Gastrocnemius medialis (tissue), 4 donors: ENCODE measurements around the gene RBMS3. TPM values are rescaled to one million over a fixed set of nuclear protein-coding genes. Genes with fewer than 3 reads are reported as not detected.

Source experiments
- ATAC-seq, 2 donors: fragments of 150-250 bp; one replicate each; pipeline ENCODE4 v1.9.1; 2016
- DNase-seq, 2 donors: peaks; one replicate each; pipeline ENCODE4 v3.0.0-alpha.2; 2019
- H3K27ac ChIP-seq, 4 donors: fragments of 200-600 bp; sonication (generic); 1 replicate in 1 of 4; 2 replicates in 3 of 4; pipeline ENCODE4 v1.5.1; 2016 to 2018; ENCODE audit warnings: mild to moderate bottlenecking in 2 of 4, moderate library complexity in 1 of 4
- H3K27me3 ChIP-seq, 3 donors: fragments of 200-600 bp; sonication (generic) in 2 of 3; 1 replicate in 1 of 3; 2 replicates in 2 of 3; pipeline versions ENCODE4 v1.5.1 to v1.6.0; 2016 to 2019; ENCODE audit warnings: mild to moderate bottlenecking in 1 of 3, moderate library complexity in 1 of 3
- H3K36me3 ChIP-seq, 2 donors: fragments of 200-600 bp; sonication (generic) in 1 of 2; one replicate each; pipeline ENCODE4 v1.5.1; 2017 to 2018
- H3K4me1 ChIP-seq, 2 donors: fragments of 200-600 bp; sonication (generic) in 1 of 2; one replicate each; pipeline ENCODE4 v1.5.1; 2016 to 2017; ENCODE audit warnings: mild to moderate bottlenecking in 2 of 2
- H3K4me3 ChIP-seq, 4 donors: fragments of 200-600 bp; sonication (generic) in 3 of 4; 1 replicate in 1 of 4; 2 replicates in 3 of 4; pipeline ENCODE4 v1.5.1; 2016 to 2019; ENCODE audit warnings: mild to moderate bottlenecking in 2 of 4
- H3K9me3 ChIP-seq, 3 donors: fragments of 200-600 bp; sonication (generic) in 2 of 3; 1 replicate in 1 of 3; 2 replicates in 2 of 3; pipeline ENCODE4 v1.5.1; 2016 to 2019
- CTCF ChIP-seq, 5 experiments: fragments of 450-650 bp in 3 of 5; fragments of 200-600 bp in 2 of 5; sonication (generic) in 2 of 5; IDR thresholded peaks in 4 of 5; conservative IDR thresholded peaks in 1 of 5; 1 replicate in 4 of 5; 2 replicates in 1 of 5; pipeline ENCODE4 v1.5.1; 2016 to 2019; ENCODE audit warnings: antibody characterized with exemption in 5 of 5, mild to moderate bottlenecking in 3 of 5, moderate library complexity in 3 of 5
- POLR2A ChIP-seq, 2 donors: fragments of 450-650 bp; IDR thresholded peaks; one replicate each; pipeline ENCODE4 v1.6.1; 2017; ENCODE audit warnings: antibody characterized with exemption in 2 of 2, mild to moderate bottlenecking in 2 of 2, moderate library complexity in 2 of 2
- in situ Hi-C, 4 donors: fragments of 200-750 bp; cut with MboI; loops; one replicate each; pipeline versions ENCODE4 v1.15.0 to v1.8.0; 2017; ENCODE audit warnings: low sequenced_read_pairs in 4 of 4
- intact Hi-C: fragments of 100-400 bp; cut with DNase I; formaldehyde crosslinking; loops from one replicate; pipeline ENCODE4 v1.15.1; 2023; ENCODE audit warnings: low total_unique reads
- total RNA-seq, 4 donors: library from RNA; depleted of rRNA; stranded (reverse); fragments of >200 nt; gene quantifications; one replicate each; pipeline versions ENCODE4 v1.1.0 to v1.2.3, GENCODE V29; 2016

Gene RBMS3
- total RNA-seq, 4 donors from 2014 or later = 16.1 to 38.8 (median 22.7) TPM

- in situ Hi-C loops (no loop called here), intact Hi-C loops (no loop called here)
- no peaks in the 10 kb centered on the region for H3K9me3 ChIP-seq
- peaks cover 32 to 49% of the 10 kb centered on the region in 2 donors for H3K4me1 ChIP-seq
- no peaks in the 10 kb centered on the region for H3K27me3 ChIP-seq
- ATAC-seq (no peak), DNase-seq (no peak)
- TF ChIP-seq POLR2A (IDR thresholded peaks at IDR 0.05) (no peak), CTCF (IDR thresholded peaks at IDR 0.05 in 4 of 5, conservative IDR thresholded peaks at IDR 0.05 in 1 of 5) (no peak)
- H3K27ac ChIP-seq = no peak overlapping the region
- H3K4me3 ChIP-seq = no peak overlapping the region
- H3K36me3 ChIP-seq = no peaks in the 10 kb centered on the region
Observed at GRCh38 chr3:29606416-29606815, 325.5 kb downstream of the RBMS3 start.

- no peaks in the 10 kb centered on the region for H3K27me3 ChIP-seq
- H3K4me3 ChIP-seq = no peak overlapping the region
- peaks cover 25 to 33% of the 10 kb centered on the region in 2 donors for H3K4me1 ChIP-seq
- no peak for ATAC-seq
- H3K9me3 ChIP-seq = no peaks in the 10 kb centered on the region
- in situ Hi-C loops (no loop called here), intact Hi-C loops (no loop called here)
- no peaks in the 10 kb centered on the region for H3K36me3 ChIP-seq
- no peak for DNase-seq
- no peak for TF ChIP-seq POLR2A (IDR thresholded peaks at IDR 0.05)
- no peak for TF ChIP-seq CTCF (IDR thresholded peaks at IDR 0.05 in 4 of 5, conservative IDR thresholded peaks at IDR 0.05 in 1 of 5)
- no peak overlapping the region for H3K27ac ChIP-seq
Observed at GRCh38 chr3:29608414-29609327, 327.8 kb downstream of the RBMS3 start.

- no peak overlapping the region for H3K4me3 ChIP-seq
- no peaks in the 10 kb centered on the region for H3K27me3 ChIP-seq
- DNase-seq (no peak), ATAC-seq (no peak)
- H3K4me1 ChIP-seq = peaks cover 25 to 31% of the 10 kb centered on the region in 2 donors
- no peaks in the 10 kb centered on the region for H3K9me3 ChIP-seq
- no peak overlapping the region for H3K27ac ChIP-seq
- intact Hi-C loops (no loop called here), in situ Hi-C loops (no loop called here)
- TF ChIP-seq POLR2A (IDR thresholded peaks at IDR 0.05) = no peak
- TF ChIP-seq CTCF (IDR thresholded peaks at IDR 0.05 in 4 of 5, conservative IDR thresholded peaks at IDR 0.05 in 1 of 5) = no peak
- H3K36me3 ChIP-seq = no peaks in the 10 kb centered on the region
Observed at GRCh38 chr3:29609328-29609811, 328.5 kb downstream of the RBMS3 start.

GRCh38 chr3:29610781-29611180 lies 329.9 kb downstream of the RBMS3 start:
- no peak for DNase-seq
- in situ Hi-C loops (no loop called here), intact Hi-C loops (no loop called here)
- Histone ChIP-seq H3K36me3 (no peaks in the 10 kb centered on the region), H3K4me3 (no peak overlapping the region), H3K27me3 (no peaks in the 10 kb centered on the region), H3K27ac (no peak overlapping the region), H3K9me3 (no peaks in the 10 kb centered on the region), H3K4me1 (peaks cover 21 to 24% of the 10 kb centered on the region in 2 donors)
- TF ChIP-seq POLR2A (IDR thresholded peaks at IDR 0.05) (no peak), CTCF (IDR thresholded peaks at IDR 0.05 in 4 of 5, conservative IDR thresholded peaks at IDR 0.05 in 1 of 5) (no peak)
- no peak for ATAC-seq
